SK-N-SH (cell line): Measurements from ENCODE around the gene PRIMPOL.

ENCODE experiments used
- CHD2 ChIP-seq: fragments of 150-350 bp; IDR thresholded peaks from 2 replicates; pipeline ENCODE4 v1.6.1; 2018; ENCODE audit warnings: low read length; ENCODE audit not compliant: partially characterized antibody
- EP300 ChIP-seq, 2 experiments: IDR thresholded peaks; 2 replicates each; pipeline versions ENCODE4 v1.4.0 to v1.6.1; 2012; ENCODE audit warnings: borderline replicate concordance in 1 of 2, low read depth in 1 of 2, low read length in 1 of 2
- FOSL2 ChIP-seq: IDR thresholded peaks from 2 replicates; pipeline ENCODE4 v1.4.0; 2012; ENCODE audit warnings: low read depth, mild to moderate bottlenecking, moderate library complexity, borderline replicate concordance
- GABPA ChIP-seq: IDR thresholded peaks from 2 replicates; pipeline ENCODE4 v1.4.0; 2012; ENCODE audit warnings: low read depth, mild to moderate bottlenecking
- JUND ChIP-seq: IDR thresholded peaks from 2 replicates; pipeline ENCODE4 v1.4.0; 2012
- POLR2AphosphoS5 ChIP-seq: IDR thresholded peaks from 2 replicates; pipeline ENCODE4 v1.6.1; 2012; ENCODE audit warnings: low read depth, low read length
- RAD21 ChIP-seq: IDR thresholded peaks from 2 replicates; pipeline ENCODE4 v1.6.1; 2012; ENCODE audit warnings: mild to moderate bottlenecking, low read length
- RFX5 ChIP-seq: IDR thresholded peaks from 2 replicates; pipeline ENCODE4 v1.6.1; 2012; ENCODE audit warnings: mild to moderate bottlenecking, improper control_type of control experiment, low read length
- TEAD4 ChIP-seq: IDR thresholded peaks from 2 replicates; pipeline ENCODE4 v1.4.0; 2012; ENCODE audit warnings: mild to moderate bottlenecking, borderline replicate concordance; ENCODE audit not compliant: insufficient read depth
- TF ChIP-seq, protein P1 (sequence below): fragments of 200-600 bp; sonication (generic); IDR thresholded peaks from 2 replicates; pipeline ENCODE4 v1.6.1; 2017; ENCODE audit warnings: antibody characterized with exemption, mild to moderate bottlenecking, moderate library complexity
- TF ChIP-seq, protein P2 (sequence below): fragments of 150-350 bp; IDR thresholded peaks from 2 replicates; pipeline ENCODE4 v1.6.1; 2017; ENCODE audit warnings: antibody characterized with exemption, low read length, low read depth, borderline replicate concordance
- TF ChIP-seq, protein P3 (sequence below): IDR thresholded peaks from 2 replicates; pipeline ENCODE4; 2012

DNA sequence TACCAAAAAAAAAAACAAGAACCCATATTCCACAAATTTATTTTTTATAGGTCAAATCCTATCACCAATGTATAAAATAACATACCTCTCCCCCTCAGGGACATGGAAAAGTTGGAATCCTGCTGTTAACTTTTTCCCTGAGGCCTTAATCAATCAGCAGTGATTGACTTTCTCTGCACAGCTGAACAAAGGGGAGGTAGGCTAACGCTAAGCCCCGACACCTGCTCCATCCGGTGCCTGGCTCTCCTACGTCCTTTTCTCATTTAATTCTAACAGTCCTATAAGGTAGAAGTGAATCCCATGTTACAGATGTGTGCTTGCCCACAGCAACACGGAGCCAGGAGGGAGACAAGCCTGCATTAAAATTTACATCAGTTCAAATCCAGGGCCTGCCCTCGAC, 81.5 kb downstream of the PRIMPOL start:
- no peak for TF ChIP-seq EP300 (IDR thresholded peaks at IDR 0.05; ENCODE audit: borderline replicate concordance in 1 of 2, low read depth in 1 of 2, low read length in 1 of 2)
- TF ChIP-seq, protein P1, sequence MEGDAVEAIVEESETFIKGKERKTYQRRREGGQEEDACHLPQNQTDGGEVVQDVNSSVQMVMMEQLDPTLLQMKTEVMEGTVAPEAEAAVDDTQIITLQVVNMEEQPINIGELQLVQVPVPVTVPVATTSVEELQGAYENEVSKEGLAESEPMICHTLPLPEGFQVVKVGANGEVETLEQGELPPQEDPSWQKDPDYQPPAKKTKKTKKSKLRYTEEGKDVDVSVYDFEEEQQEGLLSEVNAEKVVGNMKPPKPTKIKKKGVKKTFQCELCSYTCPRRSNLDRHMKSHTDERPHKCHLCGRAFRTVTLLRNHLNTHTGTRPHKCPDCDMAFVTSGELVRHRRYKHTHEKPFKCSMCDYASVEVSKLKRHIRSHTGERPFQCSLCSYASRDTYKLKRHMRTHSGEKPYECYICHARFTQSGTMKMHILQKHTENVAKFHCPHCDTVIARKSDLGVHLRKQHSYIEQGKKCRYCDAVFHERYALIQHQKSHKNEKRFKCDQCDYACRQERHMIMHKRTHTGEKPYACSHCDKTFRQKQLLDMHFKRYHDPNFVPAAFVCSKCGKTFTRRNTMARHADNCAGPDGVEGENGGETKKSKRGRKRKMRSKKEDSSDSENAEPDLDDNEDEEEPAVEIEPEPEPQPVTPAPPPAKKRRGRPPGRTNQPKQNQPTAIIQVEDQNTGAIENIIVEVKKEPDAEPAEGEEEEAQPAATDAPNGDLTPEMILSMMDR = no peak
- no peak for TF ChIP-seq POLR2AphosphoS5
- TF ChIP-seq, protein P2, sequence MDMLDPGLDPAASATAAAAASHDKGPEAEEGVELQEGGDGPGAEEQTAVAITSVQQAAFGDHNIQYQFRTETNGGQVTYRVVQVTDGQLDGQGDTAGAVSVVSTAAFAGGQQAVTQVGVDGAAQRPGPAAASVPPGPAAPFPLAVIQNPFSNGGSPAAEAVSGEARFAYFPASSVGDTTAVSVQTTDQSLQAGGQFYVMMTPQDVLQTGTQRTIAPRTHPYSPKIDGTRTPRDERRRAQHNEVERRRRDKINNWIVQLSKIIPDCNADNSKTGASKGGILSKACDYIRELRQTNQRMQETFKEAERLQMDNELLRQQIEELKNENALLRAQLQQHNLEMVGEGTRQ = no peak
- TF ChIP-seq TEAD4 = no peak
- TF ChIP-seq, protein P3, sequence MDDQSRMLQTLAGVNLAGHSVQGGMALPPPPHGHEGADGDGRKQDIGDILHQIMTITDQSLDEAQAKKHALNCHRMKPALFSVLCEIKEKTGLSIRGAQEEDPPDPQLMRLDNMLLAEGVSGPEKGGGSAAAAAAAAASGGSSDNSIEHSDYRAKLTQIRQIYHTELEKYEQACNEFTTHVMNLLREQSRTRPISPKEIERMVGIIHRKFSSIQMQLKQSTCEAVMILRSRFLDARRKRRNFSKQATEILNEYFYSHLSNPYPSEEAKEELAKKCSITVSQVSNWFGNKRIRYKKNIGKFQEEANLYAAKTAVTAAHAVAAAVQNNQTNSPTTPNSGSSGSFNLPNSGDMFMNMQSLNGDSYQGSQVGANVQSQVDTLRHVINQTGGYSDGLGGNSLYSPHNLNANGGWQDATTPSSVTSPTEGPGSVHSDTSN = no peak
- no peak for TF ChIP-seq GABPA
- no peak for TF ChIP-seq RAD21
- no peak for TF ChIP-seq JUND
- no peak for TF ChIP-seq RFX5
- TF ChIP-seq FOSL2 = no peak
- no peak for TF ChIP-seq CHD2
